ENCODE data around the gene TDRD1. TPM values are rescaled to one million over a fixed set of nuclear protein-coding genes. Genes with fewer than 3 reads are reported as not detected.

The TDRD1 gene
- total and polyA plus RNA-seq, 5 donors from 2014 or later = 0.14 to 0.32 (median 0.25) TPM; not detected in 2

DNA sequence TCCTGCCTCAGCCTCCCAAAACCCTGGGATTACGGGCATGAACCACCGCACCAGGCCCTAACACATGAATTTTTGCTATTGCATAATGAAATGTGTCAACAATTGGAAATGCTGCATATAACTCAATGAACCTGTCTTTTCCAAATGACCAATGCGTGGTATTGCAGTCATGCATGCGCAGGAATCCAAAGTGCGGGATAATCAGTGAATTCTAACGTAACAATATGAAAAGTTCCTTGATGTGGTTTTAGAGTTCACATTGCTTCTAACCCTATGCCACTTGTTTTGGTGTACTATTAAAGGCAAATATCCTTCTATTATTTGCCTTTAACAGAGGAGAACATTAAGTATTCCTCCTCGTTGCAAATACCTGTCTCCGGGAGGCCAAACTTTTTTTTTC, 10.5 kb downstream of the TDRD1 start:
- H3K27me3 ChIP-seq (ENCODE audit: control insufficient read depth, insufficient read depth, low read length) = peaks cover 19% of the 10 kb centered on the region
- Mint-ChIP-seq H3K9me3 (no peaks in the 10 kb centered on the region), H3K4me3 (no peak overlapping the region), H3K27me3 (peaks cover 50% of the 10 kb centered on the region), H3K27ac (no peak overlapping the region), H3K36me3 (no peaks in the 10 kb centered on the region), H3K4me1 (no peaks in the 10 kb centered on the region)
- H3K27ac ChIP-seq (ENCODE audit: insufficient read depth, low read length, poor library complexity, severe bottlenecking) = no peak overlapping the region
- no peak for DNase-seq
- ATAC-seq (ENCODE audit: low read depth in 2 of 2) = no peak
- no peaks in the 10 kb centered on the region for H3K36me3 ChIP-seq (ENCODE audit: control insufficient read depth, insufficient read depth, low read length)
- no peak overlapping the region for H3K4me3 ChIP-seq (ENCODE audit: low read depth, low read length)
- no peaks in the 10 kb centered on the region for H3K9me3 ChIP-seq (ENCODE audit: control insufficient read depth in 2 of 2, low read length in 2 of 2)
- H3K4me1 ChIP-seq (ENCODE audit: control insufficient read depth, insufficient read depth, low read length, poor library complexity, severe bottlenecking) = no peaks in the 10 kb centered on the region

DNA sequence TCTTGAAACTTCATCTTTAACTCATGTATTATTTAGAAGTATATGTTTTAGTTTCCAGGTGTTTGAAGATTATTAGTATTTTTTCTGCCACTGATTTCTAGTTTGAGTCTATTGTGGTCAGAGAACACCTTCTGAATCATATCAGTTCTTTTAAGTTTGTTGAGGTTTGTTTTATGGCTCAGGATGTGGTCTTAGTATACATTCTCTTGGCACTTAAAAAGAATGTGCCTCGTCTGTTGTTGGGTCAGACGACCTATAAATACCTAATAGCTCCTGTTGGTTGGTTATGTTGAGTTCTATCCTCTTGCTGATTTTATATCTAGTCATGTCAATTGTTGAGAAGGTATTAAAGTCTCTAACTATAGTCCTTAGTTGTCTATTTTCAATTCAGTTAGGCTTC, 15.9 kb downstream of the TDRD1 start:
- Mint-ChIP-seq H3K4me1 (peaks cover 0 to 15% (median 4%) of the 10 kb centered on the region in 4 donors), H3K36me3 (no peaks in the 10 kb centered on the region), H3K27ac (no peak overlapping the region), H3K27me3 (peaks cover 64% of the 10 kb centered on the region), H3K9me3 (no peaks in the 10 kb centered on the region), H3K4me3 (no peak overlapping the region)
- Histone ChIP-seq H3K4me3 (ENCODE audit: low read depth, low read length) (no peak overlapping the region), H3K9me3 (ENCODE audit: control insufficient read depth in 2 of 2, low read length in 2 of 2) (no peaks in the 10 kb centered on the region), H3K4me1 (ENCODE audit: control insufficient read depth, insufficient read depth, low read length, poor library complexity, severe bottlenecking) (no peaks in the 10 kb centered on the region), H3K27me3 (ENCODE audit: control insufficient read depth, insufficient read depth, low read length) (peaks cover 9% of the 10 kb centered on the region), H3K27ac (ENCODE audit: insufficient read depth, low read length, poor library complexity, severe bottlenecking) (no peak overlapping the region), H3K36me3 (ENCODE audit: control insufficient read depth, insufficient read depth, low read length) (no peaks in the 10 kb centered on the region)
- ATAC-seq (ENCODE audit: low read depth in 2 of 2) (no peak), DNase-seq (peak in 1 of 3 donors; percentile 32)

- H3K4me3 Mint-ChIP-seq = no peak overlapping the region
- H3K4me3 ChIP-seq (ENCODE audit: low read depth, low read length) = no peak overlapping the region
- H3K36me3 Mint-ChIP-seq = no peaks in the 10 kb centered on the region
- no peaks in the 10 kb centered on the region for H3K36me3 ChIP-seq (ENCODE audit: control insufficient read depth, insufficient read depth, low read length)
- DNase-seq (no peak), ATAC-seq (ENCODE audit: low read depth in 2 of 2) (no peak)
- peaks cover 0 to 2% (median 0%) of the 10 kb centered on the region in 7 donors for H3K9me3 Mint-ChIP-seq
- no peak overlapping the region for H3K27ac ChIP-seq (ENCODE audit: insufficient read depth, low read length, poor library complexity, severe bottlenecking)
- peaks cover 0 to 15% (median 4%) of the 10 kb centered on the region in 4 donors for H3K4me1 Mint-ChIP-seq
- no peaks in the 10 kb centered on the region for H3K4me1 ChIP-seq (ENCODE audit: control insufficient read depth, insufficient read depth, low read length, poor library complexity, severe bottlenecking)
- peaks cover 16% of the 10 kb centered on the region for H3K27me3 ChIP-seq (ENCODE audit: control insufficient read depth, insufficient read depth, low read length)
- no peaks in the 10 kb centered on the region for H3K9me3 ChIP-seq (ENCODE audit: control insufficient read depth in 2 of 2, low read length in 2 of 2)
- H3K27ac Mint-ChIP-seq = no peak overlapping the region
- peaks cover 65% of the 10 kb centered on the region for H3K27me3 Mint-ChIP-seq
Observed at GRCh38 chr10:114199239-114199638, 20.1 kb downstream of the TDRD1 start.

- Histone ChIP-seq H3K27ac (ENCODE audit: insufficient read depth, low read length, poor library complexity, severe bottlenecking) (no peak overlapping the region), H3K36me3 (ENCODE audit: control insufficient read depth, insufficient read depth, low read length) (no peaks in the 10 kb centered on the region), H3K27me3 (ENCODE audit: control insufficient read depth, insufficient read depth, low read length) (peaks cover 23% of the 10 kb centered on the region), H3K4me1 (ENCODE audit: control insufficient read depth, insufficient read depth, low read length, poor library complexity, severe bottlenecking) (no peaks in the 10 kb centered on the region), H3K4me3 (ENCODE audit: low read depth, low read length) (no peak overlapping the region), H3K9me3 (ENCODE audit: control insufficient read depth in 2 of 2, low read length in 2 of 2) (no peaks in the 10 kb centered on the region)
- ATAC-seq (ENCODE audit: low read depth in 2 of 2) (no peak), DNase-seq (no peak)
- Mint-ChIP-seq H3K36me3 (no peaks in the 10 kb centered on the region), H3K27me3 (peaks cover 45% of the 10 kb centered on the region), H3K9me3 (peaks cover 0 to 2% (median 0%) of the 10 kb centered on the region in 7 donors), H3K27ac (no peak overlapping the region), H3K4me3 (no peak overlapping the region), H3K4me1 (no peaks in the 10 kb centered on the region)
Observed at GRCh38 chr10:114202812-114203211, 23.7 kb downstream of the TDRD1 start.

- H3K27me3 ChIP-seq (ENCODE audit: control insufficient read depth, insufficient read depth, low read length) = peaks cover 20% of the 10 kb centered on the region
- H3K36me3 ChIP-seq (ENCODE audit: control insufficient read depth, insufficient read depth, low read length) = no peaks in the 10 kb centered on the region
- no peaks in the 10 kb centered on the region for H3K36me3 Mint-ChIP-seq
- peaks cover 23% of the 10 kb centered on the region for H3K27me3 Mint-ChIP-seq
- no peak overlapping the region for H3K27ac ChIP-seq (ENCODE audit: insufficient read depth, low read length, poor library complexity, severe bottlenecking)
- no peak overlapping the region for H3K4me3 ChIP-seq (ENCODE audit: low read depth, low read length)
- H3K9me3 ChIP-seq (ENCODE audit: control insufficient read depth in 2 of 2, low read length in 2 of 2) = no peaks in the 10 kb centered on the region
- H3K4me3 Mint-ChIP-seq = no peak overlapping the region
- H3K4me1 ChIP-seq (ENCODE audit: control insufficient read depth, insufficient read depth, low read length, poor library complexity, severe bottlenecking) = no peaks in the 10 kb centered on the region
- H3K27ac Mint-ChIP-seq = no peak overlapping the region
- DNase-seq = no peak
- no peaks in the 10 kb centered on the region for H3K4me1 Mint-ChIP-seq
- no peak for ATAC-seq (ENCODE audit: low read depth in 2 of 2)
- H3K9me3 Mint-ChIP-seq = peaks cover 0 to 3% (median 0%) of the 10 kb centered on the region in 7 donors
Observed at GRCh38 chr10:114206902-114207301, 27.7 kb downstream of the TDRD1 start.

DNA sequence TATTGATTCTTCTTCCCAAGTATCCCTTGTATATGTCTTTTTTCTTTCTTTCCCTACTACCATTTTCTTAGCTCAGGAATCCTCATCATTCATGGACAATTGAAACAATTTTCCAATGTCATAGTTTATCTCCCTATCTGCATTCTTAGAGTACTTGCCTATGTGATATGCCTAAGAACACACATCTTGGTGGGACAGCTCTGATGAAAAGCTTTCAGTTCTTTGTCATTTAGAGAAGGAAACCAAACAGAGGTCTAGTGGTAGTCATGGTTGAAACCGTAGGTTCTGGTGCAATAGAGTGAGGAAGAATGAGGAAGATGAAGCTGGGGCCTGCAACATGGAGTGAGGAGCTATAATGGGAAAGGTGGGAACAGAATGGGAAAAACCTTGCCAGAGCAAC, 28.2 kb downstream of the TDRD1 start:
- no peak overlapping the region for H3K27ac ChIP-seq (ENCODE audit: insufficient read depth, low read length, poor library complexity, severe bottlenecking)
- ATAC-seq (ENCODE audit: low read depth in 2 of 2) = no peak
- H3K4me1 ChIP-seq (ENCODE audit: control insufficient read depth, insufficient read depth, low read length, poor library complexity, severe bottlenecking) = no peaks in the 10 kb centered on the region
- peaks cover 23% of the 10 kb centered on the region for H3K27me3 ChIP-seq (ENCODE audit: control insufficient read depth, insufficient read depth, low read length)
- H3K9me3 Mint-ChIP-seq = peaks cover 0 to 3% (median 0%) of the 10 kb centered on the region in 7 donors
- no peaks in the 10 kb centered on the region for H3K36me3 ChIP-seq (ENCODE audit: control insufficient read depth, insufficient read depth, low read length)
- H3K4me1 Mint-ChIP-seq = no peaks in the 10 kb centered on the region
- no peaks in the 10 kb centered on the region for H3K36me3 Mint-ChIP-seq
- no peak for DNase-seq
- H3K9me3 ChIP-seq (ENCODE audit: control insufficient read depth in 2 of 2, low read length in 2 of 2) = no peaks in the 10 kb centered on the region
- no peak overlapping the region for H3K4me3 ChIP-seq (ENCODE audit: low read depth, low read length)
- H3K27me3 Mint-ChIP-seq = peaks cover 23% of the 10 kb centered on the region
- H3K27ac Mint-ChIP-seq = no peak overlapping the region
- H3K4me3 Mint-ChIP-seq = no peak overlapping the region

GRCh38 chr10:114208351-114208750, 29.2 kb downstream of the TDRD1 start:
- Mint-ChIP-seq H3K27me3 (peaks cover 32% of the 10 kb centered on the region), H3K4me3 (no peak overlapping the region), H3K4me1 (no peaks in the 10 kb centered on the region), H3K36me3 (no peaks in the 10 kb centered on the region), H3K9me3 (peaks cover 0 to 2% (median 0%) of the 10 kb centered on the region in 7 donors), H3K27ac (no peak overlapping the region)
- Histone ChIP-seq H3K9me3 (ENCODE audit: control insufficient read depth in 2 of 2, low read length in 2 of 2) (no peaks in the 10 kb centered on the region), H3K4me3 (ENCODE audit: low read depth, low read length) (no peak overlapping the region), H3K4me1 (ENCODE audit: control insufficient read depth, insufficient read depth, low read length, poor library complexity, severe bottlenecking) (no peaks in the 10 kb centered on the region), H3K36me3 (ENCODE audit: control insufficient read depth, insufficient read depth, low read length) (no peaks in the 10 kb centered on the region), H3K27ac (ENCODE audit: insufficient read depth, low read length, poor library complexity, severe bottlenecking) (no peak overlapping the region), H3K27me3 (ENCODE audit: control insufficient read depth, insufficient read depth, low read length) (peaks cover 19% of the 10 kb centered on the region)
- ATAC-seq (ENCODE audit: low read depth in 2 of 2) = no peak
- no peak for DNase-seq

DNA sequence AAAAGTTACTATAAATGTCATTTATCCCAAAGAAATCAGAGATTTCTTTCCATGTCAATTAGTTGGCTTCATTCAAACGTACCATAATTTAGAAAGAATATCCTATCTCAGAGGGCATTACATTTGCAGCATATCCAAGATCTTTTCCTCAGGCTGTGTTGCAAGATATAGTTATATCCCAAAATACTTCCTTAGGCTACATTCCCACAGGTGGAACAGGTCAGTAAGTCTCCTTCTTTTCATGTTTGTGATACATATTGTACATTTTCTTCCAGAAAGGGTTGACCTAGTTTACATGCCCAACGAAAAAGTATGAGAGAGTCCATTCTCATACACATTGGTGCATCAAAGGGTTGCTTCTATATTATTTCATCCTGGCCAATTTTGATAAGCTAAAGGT, 33.0 kb downstream of the TDRD1 start:
- peaks cover 21% of the 10 kb centered on the region for H3K27me3 Mint-ChIP-seq
- Histone ChIP-seq H3K4me1 (ENCODE audit: control insufficient read depth, insufficient read depth, low read length, poor library complexity, severe bottlenecking) (no peaks in the 10 kb centered on the region), H3K27ac (ENCODE audit: insufficient read depth, low read length, poor library complexity, severe bottlenecking) (no peak overlapping the region), H3K36me3 (ENCODE audit: control insufficient read depth, insufficient read depth, low read length) (no peaks in the 10 kb centered on the region), H3K4me3 (ENCODE audit: low read depth, low read length) (no peak overlapping the region), H3K9me3 (ENCODE audit: control insufficient read depth in 2 of 2, low read length in 2 of 2) (no peaks in the 10 kb centered on the region), H3K27me3 (ENCODE audit: control insufficient read depth, insufficient read depth, low read length) (peaks cover 17% of the 10 kb centered on the region)
- no peak overlapping the region for H3K4me3 Mint-ChIP-seq
- ATAC-seq (ENCODE audit: low read depth in 2 of 2) (no peak), DNase-seq (no peak)
- H3K36me3 Mint-ChIP-seq = no peaks in the 10 kb centered on the region
- H3K4me1 Mint-ChIP-seq = no peaks in the 10 kb centered on the region
- H3K27ac Mint-ChIP-seq = no peak overlapping the region
- peaks cover 0 to 3% (median 0%) of the 10 kb centered on the region in 7 donors for H3K9me3 Mint-ChIP-seq
